UCSD-AML1 (cell line): Measurements from ENCODE around the gene AP5S1.

Source experiments
- DNase-seq: peaks from one replicate; lab custom pipeline; 2025; ENCODE audit not compliant: unreplicated experiment; lab: John Stamatoyannopoulos, UW

The AP5S1 gene

GRCh38 chr20:3873507-3873906 lies 53.2 kb downstream of the AP5S1 start:
- no peak for DNase-seq

GRCh38 chr20:3874194-3874844 lies 54.0 kb downstream of the AP5S1 start:
- no peak for DNase-seq

GRCh38 chr20:3875378-3875974 lies 55.1 kb downstream of the AP5S1 start:
- DNase-seq: peak; percentile 47

- no peak for DNase-seq
These were observed 55.7 kb downstream of the AP5S1 start for GRCh38 chr20:3876000-3876399.

GRCh38 chr20:3876676-3877075 lies 56.3 kb downstream of the AP5S1 start:
- DNase-seq: no peak
